DND-41 (cell line): ENCODE results near the gene CAAP1.
A peak's percentile ranks its signal among the peaks of the same experiment; 100 is the strongest.

Experiments used
- ATAC-seq: fragments of 200-7000 bp; cut with Tn5 transposase; 3 replicates; pipeline ENCODE4 v1.9.1; 2021; ENCODE audit warnings: low read depth; ENCODE audit not compliant: insufficient read depth
- DNase-seq: peaks from one replicate; pipeline ENCODE4 v3.0.0-alpha.2; 2020
- H2AFZ ChIP-seq: 2 replicates; pipeline ENCODE4 v1.6.0; 2012; ENCODE audit warnings: low read depth, low read length
- H3K27ac ChIP-seq: 2 replicates; pipeline ENCODE4 v1.5.1; 2012; ENCODE audit warnings: low read length, inconsistent platforms
- H3K27me3 ChIP-seq: fragments of 200-600 bp; sonication (generic); 2 replicates; pipeline ENCODE4 v1.6.0; 2012; ENCODE audit warnings: low read length, mild to moderate bottlenecking, inconsistent platforms; ENCODE audit not compliant: insufficient read depth, poor library complexity
- H3K36me3 ChIP-seq: 2 replicates; pipeline ENCODE4 v1.5.1; 2012; ENCODE audit warnings: low read length, inconsistent platforms; ENCODE audit not compliant: insufficient read depth
- H3K4me1 ChIP-seq: 2 replicates; pipeline ENCODE4 v1.5.1; 2012; ENCODE audit warnings: mild to moderate bottlenecking, low read length; ENCODE audit not compliant: insufficient read depth
- H3K4me2 ChIP-seq: 2 replicates; pipeline ENCODE4 v1.6.0; 2012; ENCODE audit warnings: mild to moderate bottlenecking, moderate library complexity, low read length, inconsistent platforms; ENCODE audit not compliant: insufficient read depth
- H3K4me3 ChIP-seq, 2 experiments: fragments of 200-600 bp in 1 of 2; shearing (Covaris generic) in 1 of 2; 2 replicates each; pipeline ENCODE4 v1.5.1; 2012 to 2016; ENCODE audit warnings: inconsistent platforms in 2 of 2, low read length in 2 of 2, mild to moderate bottlenecking in 2 of 2, low read depth in 1 of 2, moderate library complexity in 1 of 2
- H3K79me2 ChIP-seq: 2 replicates; pipeline ENCODE4 v1.6.0; 2012; ENCODE audit warnings: low read length, inconsistent platforms; ENCODE audit not compliant: insufficient read depth
- H3K9ac ChIP-seq: 2 replicates; pipeline ENCODE4 v1.6.0; 2012; ENCODE audit warnings: low read depth, mild to moderate bottlenecking, inconsistent platforms, low read length, moderate library complexity
- H3K9me3 ChIP-seq: 2 replicates; pipeline ENCODE4 v1.5.1; 2012; ENCODE audit warnings: low read length, moderate library complexity, mild to moderate bottlenecking, inconsistent platforms; ENCODE audit not compliant: insufficient read depth, severe bottlenecking
- H4K20me1 ChIP-seq: 2 replicates; pipeline ENCODE4 v1.6.0; 2012; ENCODE audit warnings: low read length; ENCODE audit not compliant: insufficient read depth
- CTCF ChIP-seq: IDR thresholded peaks from 2 replicates; pipeline ENCODE4 v1.5.1; 2012; ENCODE audit warnings: borderline replicate concordance, low read length, moderate library complexity, mild to moderate bottlenecking; ENCODE audit not compliant: poor library complexity, severe bottlenecking; ENCODE audit errors: extremely low read depth
- EZH2 ChIP-seq: IDR thresholded peaks from 3 replicates; pipeline ENCODE4 v1.6.1; 2012; ENCODE audit warnings: borderline replicate concordance, low read depth, mild to moderate bottlenecking, moderate library complexity, low read length, inconsistent platforms; ENCODE audit not compliant: severe bottlenecking

CAAP1 gene

GRCh38 chr9:26892251-26893029, at the start of gene CAAP1:
TSS of gene CAAP1 (minus strand) at chr9:26892802. CDS start at chr9:26892715, 87 bp downstream.
- Histone ChIP-seq H3K4me2 (peak within 1 kb of the TSS; percentile 66), H3K36me3 (peaks cover 7% of the 10 kb centered on the region; the same call in 1 of the 2 replicates), H3K4me1 (peaks cover 34% of the 10 kb centered on the region), H4K20me1 (peaks cover 9% of the 10 kb centered on the region; the same call in 1 of the 2 replicates), H3K9me3 (no peaks in the 10 kb centered on the region), H3K79me2 (peaks cover 48% of the 10 kb centered on the region), H3K9ac (peak within 1 kb of the TSS; percentile 98), H3K27ac (peak within 1 kb of the TSS; percentile 99), H3K27me3 (no peaks in the 10 kb centered on the region), H2AFZ (peak within 1 kb of the TSS; percentile 98), H3K4me3 (peak within 1 kb of the TSS; percentile 67 to 96)
- TF ChIP-seq CTCF (peak; percentile 60), EZH2 (no peak)
- DNase-seq (peak; percentile 91), ATAC-seq (peak; percentile 91)

GRCh38 chr9:26940779-26941178, 48.2 kb upstream of the CAAP1 start:
- no peaks in the 10 kb centered on the region for H3K27me3 ChIP-seq
- H3K79me2 ChIP-seq: peaks cover 100% of the 10 kb centered on the region
- H3K4me1 ChIP-seq: peaks cover 49% of the 10 kb centered on the region
- no peak overlapping the region for H3K27ac ChIP-seq
- H3K9ac ChIP-seq: no peak overlapping the region
- H3K4me2 ChIP-seq: peak overlapping the region; percentile 42; the same call in 1 of the 2 replicates
- no peaks in the 10 kb centered on the region for H3K9me3 ChIP-seq
- TF ChIP-seq CTCF (no peak), EZH2 (no peak)
- H2AFZ ChIP-seq: no peak overlapping the region
- peaks cover 57% of the 10 kb centered on the region for H4K20me1 ChIP-seq
- no peak for ATAC-seq
- H3K4me3 ChIP-seq: no peak overlapping the region
- no peak for DNase-seq
- peaks cover 14% of the 10 kb centered on the region for H3K36me3 ChIP-seq

GRCh38 chr9:26939955-26940711, 47.5 kb upstream of the CAAP1 start:
- H3K79me2 ChIP-seq: peaks cover 100% of the 10 kb centered on the region
- no peak overlapping the region for H3K4me3 ChIP-seq
- H3K27ac ChIP-seq: no peak overlapping the region
- peaks cover 14% of the 10 kb centered on the region for H3K36me3 ChIP-seq
- TF ChIP-seq EZH2 (no peak), CTCF (no peak)
- H3K9me3 ChIP-seq: no peaks in the 10 kb centered on the region
- H3K4me1 ChIP-seq: peaks cover 43% of the 10 kb centered on the region
- no peak overlapping the region for H3K9ac ChIP-seq
- peak overlapping the region; percentile 14; the same call in 1 of the 2 replicates for H3K4me2 ChIP-seq
- H3K27me3 ChIP-seq: no peaks in the 10 kb centered on the region
- no peak overlapping the region for H2AFZ ChIP-seq
- ATAC-seq (no peak), DNase-seq (no peak)
- H4K20me1 ChIP-seq: peaks cover 54% of the 10 kb centered on the region
